HG03135 (cell line): ENCODE data around the gene OR4C11.

Experiments
- ATAC-seq: cut with Tn5 transposase; IDR thresholded peaks from one replicate; pipeline ENCODE4 v1.9.1; 2021; ENCODE audit warnings: mild to moderate bottlenecking, moderate library complexity; ENCODE audit not compliant: unreplicated experiment

Gene OR4C11, protein sequence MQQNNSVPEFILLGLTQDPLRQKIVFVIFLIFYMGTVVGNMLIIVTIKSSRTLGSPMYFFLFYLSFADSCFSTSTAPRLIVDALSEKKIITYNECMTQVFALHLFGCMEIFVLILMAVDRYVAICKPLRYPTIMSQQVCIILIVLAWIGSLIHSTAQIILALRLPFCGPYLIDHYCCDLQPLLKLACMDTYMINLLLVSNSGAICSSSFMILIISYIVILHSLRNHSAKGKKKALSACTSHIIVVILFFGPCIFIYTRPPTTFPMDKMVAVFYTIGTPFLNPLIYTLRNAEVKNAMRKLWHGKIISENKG

GRCh38 chr11:55607545-55607944, at the start of gene OR4C11:
OR4C11 (minus strand) TSS chr11:55607645; CDS start chr11:55604373, 3,272 bp downstream.
- ATAC-seq, result no peak

- ATAC-seq, result no peak
Measured at GRCh38 chr11:55655096-55655495, 47.7 kb upstream of the OR4C11 start.

- no peak for ATAC-seq
Measured at GRCh38 chr11:55652560-55652959, 45.1 kb upstream of the OR4C11 start.

DNA sequence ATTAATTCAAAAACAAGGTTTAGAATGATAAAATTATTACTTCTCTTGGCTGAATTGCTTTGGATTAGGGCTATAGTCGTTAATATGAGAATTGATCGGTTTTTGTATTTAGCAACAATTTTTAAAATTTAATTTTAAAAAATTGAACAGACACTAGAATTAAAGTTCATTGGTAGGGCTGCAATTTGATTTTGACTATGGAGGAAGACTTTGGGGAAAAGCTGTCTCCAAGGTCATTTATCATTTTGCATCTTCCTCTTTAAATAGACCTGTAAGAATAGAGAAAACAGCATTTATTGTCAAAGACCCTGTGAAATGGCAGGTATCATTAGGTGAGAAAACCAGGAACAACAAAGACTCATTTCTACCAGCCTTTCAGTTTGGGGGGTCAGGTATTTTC, 40.6 kb upstream of the OR4C11 start, which contains the start of gene OR4S2:
Gene OR4S2, plus strand, starts transcription at position 301 of the 400 bp plus-strand sequence. CDS start 2,577 bp downstream, outside the sequence.
- no peak for ATAC-seq

DNA sequence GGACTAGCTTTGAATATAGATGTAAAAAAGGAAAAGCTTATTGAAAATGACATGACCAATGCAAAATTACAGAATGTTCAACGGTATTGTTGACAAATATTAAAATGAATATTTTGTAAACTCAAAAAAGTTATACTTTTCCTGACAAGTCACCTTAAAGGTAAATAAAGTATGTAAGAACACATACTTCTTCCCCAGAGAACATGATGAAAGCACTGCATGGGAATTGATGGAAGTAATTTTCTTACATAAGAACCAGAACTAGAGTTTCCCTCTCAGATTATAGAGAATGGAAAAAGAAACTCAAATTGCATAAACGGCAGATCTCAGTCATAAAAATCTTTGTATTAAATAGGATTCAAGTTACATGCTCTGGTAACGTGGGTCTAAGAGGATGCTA, 27.4 kb upstream of the OR4C11 start, which contains the start of gene OR4P4:
Gene OR4P4, plus strand, starts transcription at position 301 of the 400 bp plus-strand sequence.
- ATAC-seq, result no peak

DNA sequence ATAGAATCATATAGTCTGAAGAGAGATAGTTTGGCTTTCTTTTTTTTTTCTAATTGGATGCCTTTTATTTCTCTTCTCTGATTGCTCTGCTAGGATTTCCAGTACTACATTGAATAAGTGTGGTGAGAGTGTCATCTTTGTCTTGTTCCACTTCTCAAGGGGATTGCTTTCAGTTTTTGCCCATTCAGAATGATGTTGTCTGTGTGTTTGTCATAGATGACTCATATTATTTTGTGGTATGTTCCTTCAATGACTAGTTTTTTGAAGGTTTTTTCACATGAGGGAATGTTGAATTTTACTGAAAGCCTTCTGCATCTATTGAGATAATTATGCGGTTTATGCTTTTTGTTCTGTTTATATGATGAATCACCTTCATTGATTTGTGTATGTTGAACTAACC, 17.1 kb upstream of the OR4C11 start:
- no peak for ATAC-seq

DNA sequence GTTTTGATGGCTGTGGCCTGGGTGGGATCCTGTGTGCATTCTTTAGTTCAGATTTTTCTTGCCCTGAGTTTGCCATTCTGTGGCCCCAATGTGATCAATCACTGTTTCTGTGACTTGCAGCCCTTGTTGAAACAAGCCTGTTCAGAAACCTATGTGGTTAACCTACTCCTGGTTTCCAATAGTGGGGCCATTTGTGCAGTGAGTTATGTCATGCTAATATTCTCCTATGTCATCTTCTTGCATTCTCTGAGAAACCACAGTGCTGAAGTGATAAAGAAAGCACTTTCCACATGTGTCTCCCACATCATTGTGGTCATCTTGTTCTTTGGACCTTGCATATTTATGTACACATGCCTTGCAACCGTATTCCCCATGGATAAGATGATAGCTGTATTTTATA, 34.9 kb downstream of the OR4C11 start:
- ATAC-seq, result no peak

- ATAC-seq, result no peak
Measured at GRCh38 chr11:55571828-55572227, 35.6 kb downstream of the OR4C11 start, which contains the start of gene OR4C16. OR4C16 (plus strand) TSS chr11:55572128; CDS start chr11:55572128, 0 bp downstream.

GRCh38 chr11:55554169-55554568, 53.3 kb downstream of the OR4C11 start, which contains the start of gene OR4C15:
OR4C15 (plus strand) TSS chr11:55554469; CDS start chr11:55554469, 0 bp downstream.
- ATAC-seq, result no peak
